ENCODE measurements around the gene GPR39. TPM values are rescaled to one million over a fixed set of nuclear protein-coding genes. Genes with fewer than 3 reads are reported as not detected.

GPR39 gene
- total and polyA plus RNA-seq, 2 donors (not counting 3 experiments of a cell fraction or from before 2014, with no cell fraction given): 0.03 to 0.20 TPM

DNA sequence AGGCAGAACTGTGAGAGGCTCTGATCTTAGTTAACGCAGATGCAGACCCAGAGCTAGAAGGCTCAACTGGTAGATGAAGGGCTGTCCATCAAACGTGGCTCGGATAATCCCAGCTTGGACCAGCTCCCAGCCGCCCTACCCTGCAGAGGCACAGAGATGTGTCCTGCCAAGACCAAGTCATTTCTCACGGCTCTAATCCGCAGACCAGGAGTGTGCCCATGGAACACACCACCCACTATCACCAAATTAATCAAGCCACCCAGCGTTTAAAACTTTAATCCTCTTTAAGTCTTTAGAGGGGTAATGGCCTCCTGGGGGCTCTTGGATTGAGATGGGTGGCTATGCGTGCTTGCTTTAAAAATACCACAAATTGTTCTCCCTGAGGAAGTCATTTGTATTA lies 235.9 kb downstream of the GPR39 start:
- FAIRE-seq (no peak), DNase-seq (ENCODE audit: low read depth, low spot score) (no peak)
- Histone ChIP-seq H3K9me3 (replicated peaks; ENCODE audit: control insufficient read depth, insufficient read depth, low read length) (no peaks in the 10 kb centered on the region), H3K9me1 (replicated peaks; ENCODE audit: control insufficient read depth, extremely low read depth, insufficient read depth, low read length) (peaks cover 2% of the 10 kb centered on the region), H2AFZ (ENCODE audit: low read depth, low read length) (no peak overlapping the region), H4K20me1 (replicated peaks; ENCODE audit: control insufficient read depth, extremely low read depth, insufficient read depth, low read length) (peaks cover 7% of the 10 kb centered on the region), H3K4me2 (ENCODE audit: insufficient read depth, low read length) (no peak overlapping the region), H3K36me3 (ENCODE audit: control insufficient read depth in 2 of 2, extremely low read depth in 1 of 2, insufficient read depth in 2 of 2, low read length in 2 of 2) (peaks cover 0 to 16% of the 10 kb centered on the region in 2 experiments), H3K4me1 (ENCODE audit: control insufficient read depth, extremely low read depth, insufficient read depth, low read length) (peaks cover 2% of the 10 kb centered on the region), H3K9ac (replicated peaks; ENCODE audit: extremely low read depth, insufficient read depth, low read length) (no peak overlapping the region), H3K79me2 (ENCODE audit: control insufficient read depth, insufficient read depth, low read length) (peaks cover 2% of the 10 kb centered on the region), H3K4me3 (replicated peaks in 1 of 3; ENCODE audit: insufficient read depth in 1 of 3, low read depth in 1 of 3, low read length in 3 of 3) (no peak overlapping the region), H3K27ac (ENCODE audit: insufficient read depth, low read depth, low read length) (no peak overlapping the region), H3K27me3 (ENCODE audit: control insufficient read depth in 2 of 2, insufficient read depth in 2 of 2, low read length in 2 of 2) (no peaks in the 10 kb centered on the region)
- TF ChIP-seq, protein P1, sequence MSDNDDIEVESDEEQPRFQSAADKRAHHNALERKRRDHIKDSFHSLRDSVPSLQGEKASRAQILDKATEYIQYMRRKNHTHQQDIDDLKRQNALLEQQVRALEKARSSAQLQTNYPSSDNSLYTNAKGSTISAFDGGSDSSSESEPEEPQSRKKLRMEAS (IDR thresholded peaks at IDR 0.05; ENCODE audit: insufficient read depth, insufficient read length): no peak
- no peak for TF ChIP-seq JUN (IDR thresholded peaks at IDR 0.05; ENCODE audit: borderline replicate concordance, insufficient read depth, insufficient read length, low read depth)
- no peak for TF ChIP-seq EZH2 (IDR thresholded peaks at IDR 0.05; ENCODE audit: borderline replicate concordance, low read depth, low read length, severe bottlenecking)
- no peak for TF ChIP-seq POLR2AphosphoS5 (IDR thresholded peaks at IDR 0.05; ENCODE audit: insufficient read depth, low read depth, low read length)
- no peak for TF ChIP-seq FOS (IDR thresholded peaks at IDR 0.05; ENCODE audit: borderline replicate concordance, insufficient read depth, low read length)
- TF ChIP-seq POLR2A (IDR thresholded peaks at IDR 0.05; ENCODE audit: low read depth, low read length): no peak
- TF ChIP-seq MYC (IDR thresholded peaks at IDR 0.05; ENCODE audit: low read depth, low read length): no peak
- TF ChIP-seq GATA2 (IDR thresholded peaks at IDR 0.05; ENCODE audit: insufficient read depth, insufficient read length, low read depth, low read length): no peak
- TF ChIP-seq, protein P2, sequence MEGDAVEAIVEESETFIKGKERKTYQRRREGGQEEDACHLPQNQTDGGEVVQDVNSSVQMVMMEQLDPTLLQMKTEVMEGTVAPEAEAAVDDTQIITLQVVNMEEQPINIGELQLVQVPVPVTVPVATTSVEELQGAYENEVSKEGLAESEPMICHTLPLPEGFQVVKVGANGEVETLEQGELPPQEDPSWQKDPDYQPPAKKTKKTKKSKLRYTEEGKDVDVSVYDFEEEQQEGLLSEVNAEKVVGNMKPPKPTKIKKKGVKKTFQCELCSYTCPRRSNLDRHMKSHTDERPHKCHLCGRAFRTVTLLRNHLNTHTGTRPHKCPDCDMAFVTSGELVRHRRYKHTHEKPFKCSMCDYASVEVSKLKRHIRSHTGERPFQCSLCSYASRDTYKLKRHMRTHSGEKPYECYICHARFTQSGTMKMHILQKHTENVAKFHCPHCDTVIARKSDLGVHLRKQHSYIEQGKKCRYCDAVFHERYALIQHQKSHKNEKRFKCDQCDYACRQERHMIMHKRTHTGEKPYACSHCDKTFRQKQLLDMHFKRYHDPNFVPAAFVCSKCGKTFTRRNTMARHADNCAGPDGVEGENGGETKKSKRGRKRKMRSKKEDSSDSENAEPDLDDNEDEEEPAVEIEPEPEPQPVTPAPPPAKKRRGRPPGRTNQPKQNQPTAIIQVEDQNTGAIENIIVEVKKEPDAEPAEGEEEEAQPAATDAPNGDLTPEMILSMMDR (IDR thresholded peaks at IDR 0.05; ENCODE audit: extremely low read depth in 1 of 2, insufficient read depth in 1 of 2, low read depth in 1 of 2, low read length in 2 of 2): no peak
- intact Hi-C loops (cut with micrococcal nuclease) (loop anchor here (10.0 kb wide), 1 partner anchor 388 kb away; no protein-coding TSS in a partner anchor), dilution Hi-C loops (cut with MboI; ENCODE audit: extremely low pct_ligation_motif_present, low sequenced_read_pairs) (no loop called here)
- ChIA-PET CTCF (interaction anchor here (0.8 to 3.5 kb wide), 5 partner anchors 16 to 1192 kb away, joined by 3 to 51 read pairs (median 4); no protein-coding TSS in a partner anchor), POLR2A (no interaction called here)
- BruUV-seq (replicated peaks): no TSS peak
